ENCODE measurements around the gene L1CAM.

DNA sequence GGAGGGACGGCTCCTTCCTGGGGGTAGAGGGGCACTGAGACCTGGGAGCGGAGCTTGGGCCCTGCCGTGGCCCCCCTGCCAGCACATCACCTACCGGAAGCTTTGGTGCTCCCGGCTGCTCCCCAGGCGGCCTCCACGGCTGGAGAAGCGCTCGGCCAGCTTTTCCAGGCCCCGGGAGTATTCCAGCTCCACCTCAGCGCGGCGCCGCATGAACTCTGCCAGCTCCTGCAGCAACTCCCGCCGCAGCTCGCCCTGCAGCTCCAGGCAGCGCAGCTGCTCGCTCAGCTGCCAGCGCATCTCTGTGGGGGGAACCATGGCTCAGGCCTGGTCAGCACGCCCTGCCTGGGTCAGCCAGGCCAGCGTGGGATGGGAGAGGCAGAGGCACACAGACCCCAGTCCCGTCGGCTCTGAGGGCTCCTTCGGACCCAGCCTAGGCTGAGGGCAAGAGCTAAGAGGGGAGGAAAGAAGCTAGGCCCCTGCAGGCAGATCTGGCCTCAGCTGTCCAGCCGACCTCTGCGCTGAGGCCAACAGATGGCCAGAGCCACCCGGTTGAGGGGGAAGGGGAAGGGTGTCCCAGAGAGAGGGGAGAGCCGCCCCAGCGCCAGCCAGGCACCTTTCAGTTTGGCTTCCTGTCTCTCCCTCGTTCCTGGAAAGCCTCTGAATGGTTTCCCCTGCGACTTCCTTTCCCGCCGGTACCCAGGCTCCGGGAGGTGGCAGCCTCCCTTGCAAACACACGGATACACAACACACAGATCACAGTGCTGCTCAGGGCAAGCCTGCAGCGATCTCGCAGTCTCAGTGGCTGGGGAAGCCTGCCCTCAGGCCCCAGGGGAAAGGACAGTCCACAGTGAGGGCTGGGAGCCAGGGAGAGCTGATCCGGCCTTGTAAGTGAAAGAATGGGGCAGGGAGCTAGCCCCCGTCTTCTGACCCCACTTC lies 35.8 kb upstream of the L1CAM start:
- TF ChIP-seq, protein P1, sequence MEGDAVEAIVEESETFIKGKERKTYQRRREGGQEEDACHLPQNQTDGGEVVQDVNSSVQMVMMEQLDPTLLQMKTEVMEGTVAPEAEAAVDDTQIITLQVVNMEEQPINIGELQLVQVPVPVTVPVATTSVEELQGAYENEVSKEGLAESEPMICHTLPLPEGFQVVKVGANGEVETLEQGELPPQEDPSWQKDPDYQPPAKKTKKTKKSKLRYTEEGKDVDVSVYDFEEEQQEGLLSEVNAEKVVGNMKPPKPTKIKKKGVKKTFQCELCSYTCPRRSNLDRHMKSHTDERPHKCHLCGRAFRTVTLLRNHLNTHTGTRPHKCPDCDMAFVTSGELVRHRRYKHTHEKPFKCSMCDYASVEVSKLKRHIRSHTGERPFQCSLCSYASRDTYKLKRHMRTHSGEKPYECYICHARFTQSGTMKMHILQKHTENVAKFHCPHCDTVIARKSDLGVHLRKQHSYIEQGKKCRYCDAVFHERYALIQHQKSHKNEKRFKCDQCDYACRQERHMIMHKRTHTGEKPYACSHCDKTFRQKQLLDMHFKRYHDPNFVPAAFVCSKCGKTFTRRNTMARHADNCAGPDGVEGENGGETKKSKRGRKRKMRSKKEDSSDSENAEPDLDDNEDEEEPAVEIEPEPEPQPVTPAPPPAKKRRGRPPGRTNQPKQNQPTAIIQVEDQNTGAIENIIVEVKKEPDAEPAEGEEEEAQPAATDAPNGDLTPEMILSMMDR (IDR thresholded peaks at IDR 0.05; ENCODE audit: low read depth, low read length) = no peak
- TF ChIP-seq EZH2phosphoT487 (IDR thresholded peaks at IDR 0.05; ENCODE audit: low read depth) = no peak
